Gastroesophageal sphincter (tissue), 3 donors: ENCODE data around the gene COPB1.

Experiments
- POLR2A ChIP-seq, 2 donors: fragments of 450-650 bp; IDR thresholded peaks; one replicate each; pipeline ENCODE4 v1.6.1; 2017; ENCODE audit warnings: antibody characterized with exemption in 2 of 2, mild to moderate bottlenecking in 2 of 2, moderate library complexity in 1 of 2
- TF ChIP-seq, protein P1 (sequence below), 4 experiments: fragments of 200-600 bp in 2 of 4; fragments of 450-650 bp in 2 of 4; sonication (generic) in 1 of 4; IDR thresholded peaks; one replicate each; pipeline ENCODE4 v1.5.1; 2017 to 2019; ENCODE audit warnings: antibody characterized with exemption in 4 of 4, mild to moderate bottlenecking in 2 of 4, moderate library complexity in 2 of 4

DNA sequence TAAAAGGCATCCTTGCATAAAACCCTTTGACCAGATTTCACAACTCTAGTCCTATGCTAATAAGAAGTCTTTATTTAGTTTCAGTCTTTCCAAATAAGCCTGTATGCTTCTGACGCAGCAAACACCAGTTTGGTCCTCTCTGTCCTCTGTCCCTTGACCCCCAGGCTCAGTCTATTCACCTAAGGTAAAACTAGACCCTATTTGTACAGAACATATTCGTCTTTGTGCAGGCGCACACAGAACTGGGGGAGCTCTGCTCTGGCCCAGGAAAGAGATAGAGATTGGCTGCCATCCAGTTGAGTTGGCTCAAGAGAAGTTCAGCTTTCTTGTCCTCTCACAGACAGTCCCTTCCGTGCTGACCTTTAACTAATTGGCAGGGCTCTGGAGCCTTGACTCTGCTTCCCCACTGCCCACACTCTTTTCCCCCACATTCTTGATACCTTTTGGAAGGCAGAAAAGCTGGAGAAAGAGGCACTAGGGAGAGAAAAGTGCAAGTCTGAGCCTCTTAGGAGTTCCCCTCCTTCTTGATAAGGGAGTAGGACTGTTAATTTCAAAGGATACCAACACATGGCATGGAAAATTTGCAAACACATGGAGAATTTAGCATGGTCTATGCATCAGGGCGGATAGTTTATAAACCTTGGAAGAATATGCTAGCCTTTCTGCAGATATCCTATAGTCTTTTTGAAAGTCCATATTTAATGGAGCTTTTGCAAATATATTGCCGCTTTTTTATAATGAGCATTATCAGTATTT, 41.8 kb upstream of the COPB1 start:
- TF ChIP-seq, protein P1, sequence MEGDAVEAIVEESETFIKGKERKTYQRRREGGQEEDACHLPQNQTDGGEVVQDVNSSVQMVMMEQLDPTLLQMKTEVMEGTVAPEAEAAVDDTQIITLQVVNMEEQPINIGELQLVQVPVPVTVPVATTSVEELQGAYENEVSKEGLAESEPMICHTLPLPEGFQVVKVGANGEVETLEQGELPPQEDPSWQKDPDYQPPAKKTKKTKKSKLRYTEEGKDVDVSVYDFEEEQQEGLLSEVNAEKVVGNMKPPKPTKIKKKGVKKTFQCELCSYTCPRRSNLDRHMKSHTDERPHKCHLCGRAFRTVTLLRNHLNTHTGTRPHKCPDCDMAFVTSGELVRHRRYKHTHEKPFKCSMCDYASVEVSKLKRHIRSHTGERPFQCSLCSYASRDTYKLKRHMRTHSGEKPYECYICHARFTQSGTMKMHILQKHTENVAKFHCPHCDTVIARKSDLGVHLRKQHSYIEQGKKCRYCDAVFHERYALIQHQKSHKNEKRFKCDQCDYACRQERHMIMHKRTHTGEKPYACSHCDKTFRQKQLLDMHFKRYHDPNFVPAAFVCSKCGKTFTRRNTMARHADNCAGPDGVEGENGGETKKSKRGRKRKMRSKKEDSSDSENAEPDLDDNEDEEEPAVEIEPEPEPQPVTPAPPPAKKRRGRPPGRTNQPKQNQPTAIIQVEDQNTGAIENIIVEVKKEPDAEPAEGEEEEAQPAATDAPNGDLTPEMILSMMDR (IDR thresholded peaks at IDR 0.05): no peak
- no peak for TF ChIP-seq POLR2A (IDR thresholded peaks at IDR 0.05)
